IMR-90 (cell line): ENCODE measurements around the gene CASP8. TPM values are rescaled to one million over a fixed set of nuclear protein-coding genes. Genes with fewer than 3 reads are reported as not detected.

Experiments
- ATAC-seq: fragments of 200-7000 bp; cut with Tn5 transposase; 2 replicates; pipeline ENCODE4 v1.9.1; 2020; ENCODE audit warnings: low read depth, mild to moderate bottlenecking, moderate library complexity
- BruUV-seq: library from RNA; stranded (reverse); fragments of 400-500 nt; replicated peaks from 2 replicates; lab custom pipeline; 2021; lab: Mats Ljungman, UMichigan
- CTCF ChIA-PET: fragments of 300-600 bp; formaldehyde crosslinking; extraction: SDS; loops from one replicate; lab custom pipeline; 2021; ENCODE audit warnings: antibody characterized with exemption; lab: Yijun Ruan, JAX
- POLR2A ChIA-PET: fragments of 300-600 bp; sonication (Branson Sonifier 250); formaldehyde crosslinking; loops from one replicate; lab custom pipeline; 2022; ENCODE audit warnings: antibody characterized with exemption; ENCODE audit not compliant: unreplicated experiment; lab: Charles Lee
- DNase-seq: peaks from one replicate; pipeline ENCODE4 v3.0.0; 2013
- H2AFZ ChIP-seq: replicated peaks from 2 replicates; pipeline ENCODE3; 2013; ENCODE audit warnings: low read length, mild to moderate bottlenecking; ENCODE audit not compliant: poor library complexity
- H2AK5ac ChIP-seq: 2 replicates; pipeline ENCODE4 v1.6.1; 2013; ENCODE audit warnings: low read depth, low read length, inconsistent platforms
- H2AK9ac ChIP-seq: replicated peaks from 2 replicates; pipeline ENCODE3; 2013; ENCODE audit warnings: mild to moderate bottlenecking, low read depth, low read length, moderate library complexity; ENCODE audit not compliant: poor library complexity
- H2BK120ac ChIP-seq: 2 replicates; pipeline ENCODE4 v1.6.1; 2013; ENCODE audit warnings: low read depth, low read length, inconsistent platforms
- H2BK15ac ChIP-seq: 3 replicates; pipeline ENCODE4 v1.6.1; 2013; ENCODE audit warnings: low read depth, low read length, inconsistent platforms
- H2BK20ac ChIP-seq: 2 replicates; pipeline ENCODE4 v1.6.1; 2013; ENCODE audit warnings: low read depth, mild to moderate bottlenecking, inconsistent platforms, low read length, moderate library complexity
- H2BK5ac ChIP-seq: 2 replicates; pipeline ENCODE4 v1.6.1; 2013; ENCODE audit warnings: mild to moderate bottlenecking, low read depth, low read length, inconsistent platforms; ENCODE audit not compliant: poor library complexity, severe bottlenecking
- H3K14ac ChIP-seq: replicated peaks from 2 replicates; pipeline ENCODE4 v1.6.1; 2013; ENCODE audit warnings: low read depth, low read length, inconsistent platforms
- H3K18ac ChIP-seq: 2 replicates; pipeline ENCODE4 v1.6.1; 2013; ENCODE audit warnings: low read depth, low read length, control low read depth
- H3K23ac ChIP-seq: 2 replicates; pipeline ENCODE4 v1.6.1; 2013; ENCODE audit warnings: low read depth, low read length, inconsistent platforms
- H3K27ac ChIP-seq: 2 replicates; pipeline ENCODE4 v1.5.1; 2013; ENCODE audit warnings: mild to moderate bottlenecking, control low read depth, low read length; ENCODE audit not compliant: insufficient read depth
- H3K27me3 ChIP-seq: 2 replicates; pipeline ENCODE4 v1.6.1; 2013; ENCODE audit warnings: low read length; ENCODE audit not compliant: control insufficient read depth, insufficient read depth
- H3K36me3 ChIP-seq: 2 replicates; pipeline ENCODE4 v1.6.1; 2013; ENCODE audit warnings: low read length, mixed read lengths; ENCODE audit not compliant: control insufficient read depth, insufficient read depth
- H3K4ac ChIP-seq: 2 replicates; pipeline ENCODE4 v1.6.1; 2013; ENCODE audit warnings: low read depth, low read length, inconsistent platforms
- H3K4me1 ChIP-seq: 2 replicates; pipeline ENCODE4 v1.6.1; 2013; ENCODE audit warnings: low read length, mixed read lengths; ENCODE audit not compliant: control insufficient read depth, insufficient read depth
- H3K4me2 ChIP-seq: 2 replicates; pipeline ENCODE4 v1.6.1; 2013; ENCODE audit warnings: low read depth, mild to moderate bottlenecking, control low read depth, low read length, moderate library complexity
- H3K4me3 ChIP-seq: 2 replicates; pipeline ENCODE4 v1.5.1; 2013; ENCODE audit warnings: low read depth, mild to moderate bottlenecking, control low read depth, low read length, moderate library complexity; ENCODE audit not compliant: insufficient read depth
- H3K56ac ChIP-seq: 2 replicates; pipeline ENCODE4 v1.6.1; 2013; ENCODE audit warnings: low read length, inconsistent platforms; ENCODE audit not compliant: insufficient read depth; ENCODE audit errors: extremely low read depth
- H3K79me1 ChIP-seq, 2 experiments: 2 replicates each; pipeline ENCODE4 v1.6.1; 2013; ENCODE audit warnings: low read length in 2 of 2, inconsistent platforms in 1 of 2, low read depth in 1 of 2
- H3K9ac ChIP-seq: 2 replicates; pipeline ENCODE4 v1.6.1; 2013; ENCODE audit warnings: low read depth, low read length, control low read depth
- H3K9me1 ChIP-seq: 2 replicates; pipeline ENCODE4 v1.6.1; 2013; ENCODE audit warnings: low read length, inconsistent platforms; ENCODE audit not compliant: insufficient read depth
- H3K9me3 ChIP-seq: 2 replicates; pipeline ENCODE4 v1.6.1; 2013; ENCODE audit warnings: low read length; ENCODE audit not compliant: control insufficient read depth, insufficient read depth
- H4K20me1 ChIP-seq: 2 replicates; pipeline ENCODE4 v1.6.1; 2013; ENCODE audit warnings: low read length, inconsistent platforms; ENCODE audit not compliant: insufficient read depth
- H4K5ac ChIP-seq: 2 replicates; pipeline ENCODE4 v1.6.1; 2013; ENCODE audit warnings: mild to moderate bottlenecking, low read depth, low read length, control low read depth
- H4K8ac ChIP-seq, 2 experiments: 2 replicates each; pipeline ENCODE4 v1.6.1; 2013; ENCODE audit warnings: low read depth in 2 of 2, low read length in 2 of 2, control low read depth in 1 of 2, inconsistent platforms in 1 of 2
- H4K91ac ChIP-seq: 2 replicates; pipeline ENCODE4 v1.6.1; 2013; ENCODE audit warnings: low read depth, low read length, inconsistent platforms; ENCODE audit not compliant: insufficient read depth
- BHLHE40 ChIP-seq: fragments of 150-350 bp; IDR thresholded peaks from 2 replicates; pipeline ENCODE4 v1.6.1; 2016; ENCODE audit warnings: mild to moderate bottlenecking, low read depth, low read length
- CEBPB ChIP-seq: IDR thresholded peaks from 2 replicates; pipeline ENCODE4 v1.6.1; 2012; ENCODE audit warnings: low read depth, low read length, improper control_type of control experiment
- FOS ChIP-seq: fragments of 150-350 bp; IDR thresholded peaks from 2 replicates; pipeline ENCODE4 v1.6.1; 2016; ENCODE audit warnings: low read depth, low read length
- MAFK ChIP-seq: IDR thresholded peaks from 2 replicates; pipeline ENCODE4 v1.6.1; 2012; ENCODE audit warnings: low read depth, low read length, improper control_type of control experiment
- MAZ ChIP-seq: IDR thresholded peaks from 2 replicates; pipeline ENCODE4 v1.6.1; 2012; ENCODE audit warnings: low read depth, mild to moderate bottlenecking, low read length, improper control_type of control experiment, moderate library complexity, borderline replicate concordance
- MXI1 ChIP-seq: IDR thresholded peaks from 2 replicates; pipeline ENCODE4 v1.6.1; 2012; ENCODE audit warnings: low read depth, mild to moderate bottlenecking, low read length, moderate library complexity, borderline replicate concordance
- NFE2L2 ChIP-seq: fragments of 150-350 bp; IDR thresholded peaks from 2 replicates; pipeline ENCODE4 v1.6.1; 2016; ENCODE audit warnings: low read depth, mild to moderate bottlenecking, low read length
- RAD21 ChIP-seq: IDR thresholded peaks from 2 replicates; pipeline ENCODE4 v1.6.1; 2012; ENCODE audit warnings: low read length, improper control_type of control experiment
- RFX5 ChIP-seq: IDR thresholded peaks from 2 replicates; pipeline ENCODE4 v1.8.0; 2012; ENCODE audit warnings: low read depth, mild to moderate bottlenecking, low read length, moderate library complexity
- SMC3 ChIP-seq: fragments of 150-350 bp; IDR thresholded peaks from 2 replicates; pipeline ENCODE4 v1.6.1; 2016; ENCODE audit warnings: low read depth, mild to moderate bottlenecking, antibody characterized with exemption, low read length, moderate library complexity
- WGBS, 2 experiments: methylation state at CpG; one replicate each; pipeline versions ENCODE4 v1.1.5 to v1.1.7; 2013; ENCODE audit warnings: missing lambda C conversion rate in 2 of 2; ENCODE audit not compliant: insufficient read length in 1 of 2; ENCODE audit errors: extremely low coverage in 2 of 2; 5-methylcytosine and 5-hydroxymethylcytosine counted together
- dilution Hi-C: fragments of 300-500 bp; cut with HindIII; formaldehyde crosslinking; loops from one replicate; pipeline ENCODE4 v1.14.3; 2018; ENCODE audit warnings: low sequenced_read_pairs; ENCODE audit not compliant: unreplicated experiment
- in situ Hi-C: fragments of 300-500 bp; cut with MboI; formaldehyde crosslinking; loops from 3 replicates; pipeline ENCODE4 v1.14.3; 2019; ENCODE audit warnings: low sequenced_read_pairs, inconsistent platforms, mixed read lengths
- intact Hi-C: fragments of 100-400 bp; cut with micrococcal nuclease; formaldehyde crosslinking; loops from 2 replicates; pipeline ENCODE4 v1.10.0; 2022
- polyA plus RNA-seq, 3 experiments: library from polyadenylated mRNA; depleted of rRNA; stranded (reverse); fragments of >200 nt; gene quantifications; 2 replicates each; pipeline ENCODE4 v1.2.3, GENCODE V29; 2012; ENCODE audit warnings: low replicate concordance in 1 of 3
- total RNA-seq: library from RNA; depleted of rRNA; stranded (reverse); fragments of >200 nt; gene quantifications from 2 replicates; pipeline ENCODE4 v1.2.3, GENCODE V29; 2012
- TF ChIP-seq, protein P1 (sequence below): conservative IDR thresholded peaks from 2 replicates; pipeline ENCODE4 v1.5.1; 2012; ENCODE audit warnings: mild to moderate bottlenecking, low read depth, low read length, improper control_type of control experiment
- TF ChIP-seq, protein P2 (sequence below): fragments of 150-350 bp; IDR thresholded peaks from 2 replicates; pipeline ENCODE4 v1.6.1; 2017; ENCODE audit warnings: mild to moderate bottlenecking, antibody characterized with exemption, low read length, low read depth

The CASP8 gene
- total and polyA plus RNA-seq, 2 of the 4 experiments (the other 2 are of a cell fraction) = 13.1 to 17.0 TPM

DNA sequence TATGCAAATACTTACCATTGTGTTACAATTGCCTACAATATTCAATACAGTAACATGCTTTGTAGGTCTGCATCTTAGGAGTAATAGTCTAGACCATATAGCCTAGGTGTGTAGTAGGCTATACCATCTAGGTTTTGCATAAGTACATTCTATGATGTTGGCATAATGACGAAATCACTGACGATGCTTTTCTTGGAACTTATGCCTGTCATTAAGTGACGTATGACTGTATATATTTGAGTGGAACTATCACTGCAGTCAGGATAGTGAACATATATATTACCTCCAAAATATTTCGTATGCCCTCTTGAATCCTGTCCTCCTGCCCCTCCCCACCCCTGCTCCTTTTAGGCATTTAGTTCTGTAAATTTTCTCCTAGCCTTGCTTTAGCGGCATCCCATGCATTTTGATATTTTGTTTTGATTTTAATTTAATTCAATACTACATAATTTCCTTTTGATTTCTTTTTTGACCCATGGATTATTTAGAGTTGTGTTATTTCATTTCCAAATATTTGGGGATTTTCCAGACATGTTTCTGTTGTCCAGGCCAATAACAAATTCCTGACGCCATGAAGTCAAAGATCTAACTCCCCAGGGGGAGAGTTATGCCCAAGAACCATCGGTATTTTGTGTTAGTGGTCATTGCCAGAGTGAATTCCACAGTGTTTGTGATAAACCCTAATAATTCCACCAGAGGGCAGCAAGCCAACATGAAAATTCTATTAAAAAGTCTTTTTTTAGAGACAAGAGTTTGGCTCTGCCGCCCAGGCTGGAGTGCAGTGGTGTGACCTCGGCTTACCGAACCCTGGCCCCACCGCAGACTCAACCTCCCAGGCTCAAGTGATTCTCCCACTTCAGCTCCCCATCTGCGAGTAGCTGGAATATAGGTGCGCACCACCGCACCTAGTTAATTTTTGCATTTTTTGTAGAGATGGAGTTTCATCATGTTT lies 24.2 kb upstream of the CASP8 start:
- Histone ChIP-seq H3K18ac (peak overlapping the region; percentile 51), H2BK5ac (peak overlapping the region; percentile 5), H3K27ac (no peak overlapping the region; the same call in 1 of the 2 replicates), H3K4me1 (peaks cover 8% of the 10 kb centered on the region), H3K4me3 (no peak overlapping the region), H4K5ac (peak overlapping the region; percentile 51; the same call in 1 of the 2 replicates), H2AFZ (peak overlapping the region; percentile 82), H4K8ac (peak overlapping the region in 1 of 2 experiments; percentile 78; a peak in 2 of 4 replicates), H2AK5ac (no peak overlapping the region), H2BK15ac (peak overlapping the region; percentile 90; the same call in 1 of the 3 replicates), H3K56ac (no peak overlapping the region), H4K20me1 (no peaks in the 10 kb centered on the region), H3K4me2 (peak overlapping the region; percentile 56), H3K14ac (0 out of 2 replicates have a peak overlapping the region, but pooled peaks have one; percentile 41), H3K9me1 (no peaks in the 10 kb centered on the region), H3K36me3 (no peaks in the 10 kb centered on the region), H3K27me3 (no peaks in the 10 kb centered on the region), H2AK9ac (no peak overlapping the region), H4K91ac (no peak overlapping the region), H3K23ac (no peak overlapping the region), H3K4ac (peak overlapping the region; percentile 34; the same call in 1 of the 2 replicates), H2BK120ac (peak overlapping the region; percentile 57; the same call in 1 of the 2 replicates), H3K9ac (peak overlapping the region; percentile 62; the same call in 1 of the 2 replicates), H2BK20ac (peak overlapping the region; percentile 27; the same call in 1 of the 2 replicates), H3K9me3 (no peaks in the 10 kb centered on the region), H3K79me1 (no peaks in the 10 kb centered on the region)
- dilution Hi-C loops = no loop called here
- peak; percentile 78 for DNase-seq
- CTCF ChIA-PET = no interaction called here
- intact Hi-C loops = loop anchor here (1.0 to 10.0 kb wide), 5 partner anchors 22 to 799 kb away; partner anchors contain the start of genes STRADB and TRAK2
- no CpG with 5 or more reads among the region's 14 CpGs for WGBS, 2 experiments
- peak; percentile 76 for ATAC-seq
- in situ Hi-C loops = loop anchor here (25.0 kb wide), 1 partner anchor 376 kb away; a partner anchor contains a TSS
- BruUV-seq = no TSS peak
- POLR2A ChIA-PET = no interaction called here
- TF ChIP-seq RAD21 (peak; percentile 83), NFE2L2 (no peak), FOS (no peak), RFX5 (no peak), MAFK (no peak), MXI1 (no peak), CEBPB (peak; percentile 45), BHLHE40 (no peak), MAZ (no peak), SMC3 (peak; percentile 87)
- TF ChIP-seq, protein P1, sequence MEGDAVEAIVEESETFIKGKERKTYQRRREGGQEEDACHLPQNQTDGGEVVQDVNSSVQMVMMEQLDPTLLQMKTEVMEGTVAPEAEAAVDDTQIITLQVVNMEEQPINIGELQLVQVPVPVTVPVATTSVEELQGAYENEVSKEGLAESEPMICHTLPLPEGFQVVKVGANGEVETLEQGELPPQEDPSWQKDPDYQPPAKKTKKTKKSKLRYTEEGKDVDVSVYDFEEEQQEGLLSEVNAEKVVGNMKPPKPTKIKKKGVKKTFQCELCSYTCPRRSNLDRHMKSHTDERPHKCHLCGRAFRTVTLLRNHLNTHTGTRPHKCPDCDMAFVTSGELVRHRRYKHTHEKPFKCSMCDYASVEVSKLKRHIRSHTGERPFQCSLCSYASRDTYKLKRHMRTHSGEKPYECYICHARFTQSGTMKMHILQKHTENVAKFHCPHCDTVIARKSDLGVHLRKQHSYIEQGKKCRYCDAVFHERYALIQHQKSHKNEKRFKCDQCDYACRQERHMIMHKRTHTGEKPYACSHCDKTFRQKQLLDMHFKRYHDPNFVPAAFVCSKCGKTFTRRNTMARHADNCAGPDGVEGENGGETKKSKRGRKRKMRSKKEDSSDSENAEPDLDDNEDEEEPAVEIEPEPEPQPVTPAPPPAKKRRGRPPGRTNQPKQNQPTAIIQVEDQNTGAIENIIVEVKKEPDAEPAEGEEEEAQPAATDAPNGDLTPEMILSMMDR = peak; percentile 75
- TF ChIP-seq, protein P2, sequence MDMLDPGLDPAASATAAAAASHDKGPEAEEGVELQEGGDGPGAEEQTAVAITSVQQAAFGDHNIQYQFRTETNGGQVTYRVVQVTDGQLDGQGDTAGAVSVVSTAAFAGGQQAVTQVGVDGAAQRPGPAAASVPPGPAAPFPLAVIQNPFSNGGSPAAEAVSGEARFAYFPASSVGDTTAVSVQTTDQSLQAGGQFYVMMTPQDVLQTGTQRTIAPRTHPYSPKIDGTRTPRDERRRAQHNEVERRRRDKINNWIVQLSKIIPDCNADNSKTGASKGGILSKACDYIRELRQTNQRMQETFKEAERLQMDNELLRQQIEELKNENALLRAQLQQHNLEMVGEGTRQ = no peak
